Eye (tissue), 1 donor: Measurements from ENCODE around the gene UVRAG.

ENCODE experiments used
- DNase-seq: peaks from one replicate; pipeline ENCODE4 v3.0.0-alpha.2; 2015

Gene UVRAG

GRCh38 chr11:76129729-76130128, 314.7 kb downstream of the UVRAG start:
- no peak for DNase-seq

DNA sequence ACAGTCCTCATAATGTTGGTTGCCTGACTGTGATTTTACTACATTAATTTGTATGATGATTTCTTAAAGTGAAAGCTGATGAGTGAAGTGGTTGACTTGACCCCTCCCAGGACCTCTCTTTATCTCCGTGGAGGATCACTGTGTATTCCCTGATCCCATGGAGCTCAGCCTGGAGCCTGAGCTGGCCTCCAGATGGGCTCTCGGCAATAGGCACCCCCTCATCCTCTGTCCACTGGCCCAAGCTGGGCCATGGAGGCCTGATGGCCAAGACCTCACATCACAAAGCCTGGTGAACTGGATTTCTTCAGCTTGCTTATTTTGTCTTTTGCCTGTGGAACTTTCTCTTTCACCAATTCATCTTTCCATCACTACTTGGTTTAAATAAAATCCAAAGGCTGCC, 316.1 kb downstream of the UVRAG start:
- no peak for DNase-seq

- DNase-seq: no peak
These were observed 316.9 kb downstream of the UVRAG start for GRCh38 chr11:76131671-76132631.

- no peak for DNase-seq
These were observed 319.2 kb downstream of the UVRAG start for GRCh38 chr11:76134239-76134638.

GRCh38 chr11:76135491-76135890, 320.5 kb downstream of the UVRAG start:
- no peak for DNase-seq

DNA sequence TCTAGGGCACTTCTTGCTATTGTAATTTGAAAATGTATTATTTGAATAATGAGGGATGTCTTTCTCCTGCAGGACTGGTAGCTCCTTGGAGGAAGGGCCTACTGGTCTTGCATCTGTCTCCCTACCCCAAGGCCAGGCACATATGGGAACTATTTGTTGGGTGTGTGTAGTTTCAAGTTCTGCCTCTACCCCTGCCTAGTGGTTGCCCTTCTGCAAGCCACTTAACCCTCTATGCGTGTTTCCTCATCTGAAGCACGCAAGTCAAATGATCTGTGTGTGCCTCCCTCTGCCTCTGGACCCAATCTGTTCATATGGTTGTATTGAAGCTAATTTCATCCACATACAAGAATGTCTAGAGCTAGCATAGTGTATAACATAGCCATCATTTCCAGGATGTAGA, 324.3 kb downstream of the UVRAG start:
- no peak for DNase-seq

DNA sequence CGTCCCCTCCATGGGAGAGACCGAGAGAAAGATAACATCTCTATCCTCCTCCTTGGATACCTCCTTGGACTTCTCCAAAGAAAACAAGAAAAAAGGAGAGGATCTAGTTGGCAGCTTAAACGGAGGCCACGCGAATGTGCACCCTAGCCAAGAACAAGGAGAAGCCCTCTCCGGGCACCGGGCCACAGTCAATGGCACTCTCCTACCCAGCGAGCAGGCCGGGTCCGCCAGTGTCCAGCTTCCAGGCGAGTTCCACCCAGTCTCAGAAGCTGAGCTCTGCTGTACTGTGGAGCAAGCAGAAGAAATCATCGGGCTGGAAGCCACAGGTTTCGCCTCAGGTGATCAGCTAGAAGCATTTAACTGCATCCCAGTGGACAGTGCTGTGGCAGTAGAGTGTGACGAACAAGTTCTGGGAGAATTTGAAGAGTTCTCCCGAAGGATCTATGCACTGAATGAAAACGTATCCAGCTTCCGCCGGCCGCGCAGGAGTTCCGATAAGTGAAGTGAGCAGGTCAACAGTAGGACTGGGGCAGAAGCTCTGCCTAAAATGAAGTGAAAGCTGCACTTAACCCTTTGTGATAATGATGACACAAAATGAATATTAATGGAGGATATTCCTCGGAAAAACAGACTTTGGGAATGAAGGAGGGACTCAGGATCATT, 326.0 kb downstream of the UVRAG start:
- no peak for DNase-seq

DNA sequence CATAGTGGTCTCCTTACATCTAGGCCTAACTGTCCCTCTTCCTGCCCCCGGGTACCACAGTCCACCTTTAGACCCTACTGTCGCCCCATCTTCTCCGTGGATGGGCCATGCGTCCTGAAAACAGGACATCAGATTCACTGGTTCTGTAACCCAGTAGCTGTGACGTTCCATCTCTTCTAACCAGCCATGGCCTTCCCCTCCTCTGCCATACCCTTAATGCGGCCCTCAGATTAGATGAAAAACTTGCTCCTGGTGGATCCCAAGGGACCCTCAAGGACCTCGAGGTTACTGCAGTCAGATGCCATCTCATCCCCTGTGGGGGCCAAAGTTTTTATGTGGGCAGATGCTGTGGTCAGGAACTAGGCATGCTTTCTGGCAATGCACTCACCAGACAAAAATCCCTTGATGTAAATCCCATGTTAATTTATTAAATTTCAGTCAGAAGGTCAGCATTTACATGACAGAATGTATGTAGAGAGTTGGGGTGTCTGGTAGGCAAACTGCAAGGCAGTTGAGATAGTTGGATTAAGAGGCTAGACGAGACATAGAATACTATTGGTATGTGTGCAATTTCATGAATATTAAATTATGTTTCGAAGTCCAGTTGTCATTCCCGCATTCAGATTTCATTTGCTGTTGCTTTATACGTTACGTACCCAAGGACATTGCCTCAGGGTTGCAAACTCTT, 327.0 kb downstream of the UVRAG start:
- DNase-seq: no peak

GRCh38 chr11:76143274-76143673, 328.3 kb downstream of the UVRAG start:
- no peak for DNase-seq

DNA sequence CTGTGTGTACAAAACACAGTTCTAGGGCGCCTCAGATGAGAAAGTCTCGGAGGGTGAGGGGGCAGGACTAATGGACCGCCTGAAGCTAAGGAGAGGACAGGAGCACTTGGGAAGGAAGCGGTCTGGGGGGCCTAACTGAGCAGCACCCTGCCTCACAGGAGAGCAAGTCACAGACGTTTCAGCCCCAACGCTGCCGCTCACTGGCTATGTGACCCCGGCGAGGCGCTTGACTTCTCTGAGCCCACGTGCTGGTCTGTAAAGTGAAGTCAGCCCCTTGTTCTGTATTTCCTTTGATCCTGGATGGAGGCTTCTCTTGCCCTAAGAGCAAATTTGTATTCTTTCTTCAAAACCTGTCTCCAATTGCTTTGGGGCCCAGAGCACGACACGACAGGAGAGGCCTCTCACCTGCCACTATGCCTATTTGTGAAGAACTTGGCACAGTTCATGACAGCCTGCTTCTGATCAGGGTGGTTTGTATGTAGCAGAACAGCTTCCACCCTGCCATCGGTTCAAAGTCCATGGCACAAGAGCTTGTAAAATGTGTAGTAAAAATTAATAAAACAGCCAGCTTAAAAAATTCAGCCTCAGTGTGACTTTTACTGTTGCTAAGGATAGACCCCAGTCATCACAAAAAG, 332.2 kb downstream of the UVRAG start:
- DNase-seq: no peak

GRCh38 chr11:76148231-76148630, 333.2 kb downstream of the UVRAG start:
- no peak for DNase-seq

GRCh38 chr11:76148941-76149613, 334.1 kb downstream of the UVRAG start:
- no peak for DNase-seq

GRCh38 chr11:76149713-76150112, 334.7 kb downstream of the UVRAG start:
- DNase-seq: no peak

DNA sequence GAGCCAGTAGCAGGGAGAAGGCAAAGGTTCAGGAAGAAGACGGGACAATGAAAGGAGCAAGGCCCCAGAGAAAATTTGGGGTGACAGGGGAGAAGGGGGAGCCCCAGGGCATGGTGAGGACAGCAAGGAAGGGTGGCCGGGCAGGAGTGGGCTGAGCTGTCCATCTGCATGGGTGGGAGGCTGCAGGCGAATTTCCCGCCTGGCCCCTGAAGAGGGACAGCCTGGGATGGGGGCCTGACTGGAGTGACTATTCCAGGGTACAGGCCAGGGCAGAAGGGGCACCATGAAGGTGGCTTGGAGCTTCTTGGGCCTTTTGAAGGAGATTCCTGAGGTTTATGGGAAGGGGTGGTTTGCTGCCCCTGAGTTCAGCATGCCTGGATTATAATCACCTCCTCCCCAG, 335.1 kb downstream of the UVRAG start:
- DNase-seq: no peak

DNA sequence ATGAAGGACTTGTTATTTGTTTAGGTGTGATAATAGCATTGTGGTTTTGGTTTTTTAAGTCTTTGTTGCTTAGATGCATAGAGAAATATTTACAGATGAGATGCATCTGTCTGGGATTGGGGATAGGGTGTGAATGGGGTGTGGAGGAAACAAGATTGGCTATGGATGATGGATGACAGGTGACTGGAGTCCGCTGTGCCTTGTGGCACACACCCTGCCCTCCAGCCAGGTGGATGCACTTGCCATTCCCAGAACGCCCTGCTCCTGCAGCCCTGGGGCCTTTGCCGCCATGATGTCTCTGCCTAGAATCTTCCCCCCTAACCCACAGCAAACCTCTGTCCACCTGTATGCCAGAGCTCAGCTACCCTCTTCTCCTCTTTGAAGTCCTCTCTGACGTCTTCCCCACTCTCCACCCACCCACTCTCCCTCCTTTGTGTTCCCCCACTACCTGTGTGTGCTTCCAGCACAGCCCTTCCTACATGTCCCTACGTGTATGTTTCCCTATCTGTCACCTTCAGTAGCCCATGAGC, 336.6 kb downstream of the UVRAG start:
- DNase-seq: no peak

DNA sequence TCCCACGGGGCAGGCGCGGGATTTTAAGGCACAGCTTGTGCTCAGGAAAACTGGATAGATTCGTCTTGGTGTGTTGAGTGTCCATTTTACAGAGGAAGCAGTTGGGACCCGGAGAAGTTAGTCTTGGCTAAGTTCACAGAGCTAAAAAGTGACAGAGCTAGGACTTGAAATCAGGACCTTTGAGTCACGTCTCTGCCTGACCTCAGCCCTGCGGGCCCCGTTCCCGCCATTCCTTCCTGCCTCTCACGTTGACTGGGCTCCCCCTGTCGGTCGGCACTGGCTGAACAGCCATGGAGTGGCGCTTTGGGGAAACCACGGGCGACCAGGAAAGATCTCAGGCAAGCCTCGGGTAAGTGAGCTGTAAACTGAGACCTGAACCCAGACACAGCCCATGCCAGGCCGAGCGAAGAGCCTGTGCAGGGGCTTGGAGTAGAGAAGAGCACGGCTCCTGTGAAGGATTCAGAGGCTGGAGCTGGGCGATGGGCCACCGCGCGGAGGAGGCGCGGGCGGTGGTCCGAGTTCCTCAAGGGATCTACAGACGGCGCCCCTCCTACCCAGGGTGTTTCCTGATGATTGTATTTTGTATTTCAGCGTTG, 337.2 kb downstream of the UVRAG start:
- peak; percentile 89 for DNase-seq

DNA sequence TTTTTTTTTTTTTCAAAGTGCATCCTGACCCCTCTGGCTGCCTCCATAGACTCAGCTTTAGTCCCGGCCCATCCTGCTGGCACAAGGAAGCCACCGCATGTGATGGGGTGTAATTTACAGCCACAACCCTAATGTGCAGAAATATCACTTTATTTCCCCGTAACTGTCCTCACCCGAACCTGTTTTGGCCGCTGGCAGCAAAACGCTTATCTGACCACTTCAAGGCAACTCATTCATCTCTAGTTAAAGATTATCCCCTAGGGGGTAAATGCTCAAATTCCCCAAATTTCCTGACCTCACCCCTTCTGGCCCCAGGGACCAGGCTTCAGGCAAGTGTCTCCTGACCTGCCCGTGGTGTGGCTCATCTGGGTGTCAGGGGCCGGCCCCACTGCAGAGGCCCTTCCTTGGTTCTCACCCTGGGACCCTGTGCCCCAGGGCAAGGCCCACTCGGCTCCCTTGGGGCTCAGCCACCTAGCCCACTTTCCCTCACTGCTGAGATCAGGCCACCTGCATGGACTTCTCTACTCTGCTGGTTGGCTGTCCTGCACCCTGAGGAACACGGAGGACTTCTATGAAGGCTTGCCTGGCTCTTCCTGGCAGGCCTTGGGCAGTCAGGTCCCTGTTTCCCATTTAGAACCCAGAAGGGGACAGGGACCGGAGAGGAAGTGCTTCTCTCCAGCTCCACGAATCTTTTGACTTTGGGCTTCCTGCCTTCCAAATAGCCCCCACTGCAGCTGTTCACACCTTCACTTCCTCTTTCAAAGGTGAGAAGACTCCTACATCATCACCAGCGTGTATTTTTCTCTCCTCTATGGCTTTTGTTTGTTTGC, 337.9 kb downstream of the UVRAG start:
- no peak for DNase-seq

- DNase-seq: no peak
These were observed 338.5 kb downstream of the UVRAG start for GRCh38 chr11:76153571-76153923.

- DNase-seq: no peak
These were observed 340.7 kb downstream of the UVRAG start for GRCh38 chr11:76155500-76156227.

DNA sequence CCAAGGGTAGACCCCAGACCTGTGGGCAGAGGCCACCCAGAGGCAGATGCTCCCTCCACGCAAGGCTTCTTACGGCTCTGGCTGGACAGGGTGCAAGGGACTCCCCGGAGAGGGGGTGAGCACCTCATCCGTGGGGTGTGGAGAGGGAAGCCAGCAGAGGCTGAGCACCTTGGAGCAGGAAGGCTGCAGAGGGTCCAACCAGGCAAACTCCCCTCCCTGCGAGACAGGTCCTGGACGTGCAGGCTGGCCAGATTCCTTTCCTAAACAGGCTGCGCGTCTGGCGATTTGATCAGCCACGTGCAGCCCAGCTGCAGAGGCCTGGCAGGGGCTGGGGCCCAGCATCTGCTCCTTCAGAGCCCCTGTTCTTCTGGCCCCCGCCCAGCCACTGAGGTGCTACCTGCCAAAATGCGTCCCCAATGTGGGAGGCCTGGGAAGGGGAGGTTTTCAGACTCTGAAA, 342.0 kb downstream of the UVRAG start:
- DNase-seq: peak; percentile 42
